Measurements from ENCODE around the gene TRAF3IP1. TPM values are rescaled to one million over a fixed set of nuclear protein-coding genes. Genes with fewer than 3 reads are reported as not detected.
"Not testable (repeated sequence)": the region's sequence is repeated elsewhere in the genome, so short reads cannot be mapped to it uniquely, and the experiment has no call there.

Gene TRAF3IP1
- polyA plus RNA-seq (2013, experiment 1 of 2): 13.8 TPM
- 14.5 TPM for polyA plus RNA-seq (2013, experiment 2 of 2)

- Histone ChIP-seq H3K14ac (ENCODE audit: low read length) (no peak within 1 kb of the TSS), H3K79me1 (ENCODE audit: low read depth, low read length) (peaks cover 4% of the 10 kb centered on the region), H3K23ac (ENCODE audit: low read depth, low read length, poor library complexity) (peak within 1 kb of the TSS; percentile 71), H2AK5ac (ENCODE audit: low read depth, low read length) (peak within 1 kb of the TSS; percentile 47), H3K27ac (replicated peaks; ENCODE audit: low read length) (no peak within 1 kb of the TSS), H2BK12ac (ENCODE audit: low read length) (no peak within 1 kb of the TSS), H3K9me3 (replicated peaks in 1 of 2; ENCODE audit: control insufficient read depth in 2 of 2, insufficient read depth in 1 of 2, low read depth in 1 of 2, low read length in 2 of 2) (peaks cover 0 to 4% of the 10 kb centered on the region in 2 donors), H2BK15ac (ENCODE audit: low read length) (no peak within 1 kb of the TSS), H3K27me3 (ENCODE audit: control insufficient read depth in 3 of 3, insufficient read depth in 3 of 3, low read depth in 1 of 3, low read length in 3 of 3) (no peaks in the 10 kb centered on the region), H2BK120ac (ENCODE audit: low read depth, low read length) (no peak within 1 kb of the TSS), H3K9ac (ENCODE audit: low read depth, low read length, poor library complexity) (peak within 1 kb of the TSS; percentile 90), H3K4me1 (ENCODE audit: control insufficient read depth in 2 of 2, insufficient read depth in 1 of 2, low read depth in 1 of 2, low read length in 2 of 2) (peaks cover 7 to 10% of the 10 kb centered on the region in 2 donors), H3K18ac (ENCODE audit: low read length) (peak within 1 kb of the TSS; percentile 91), H4K8ac (ENCODE audit: low read depth, low read length) (no peak within 1 kb of the TSS), H3K36me3 (replicated peaks in 1 of 2; ENCODE audit: control insufficient read depth in 2 of 2, insufficient read depth in 2 of 2, low read length in 2 of 2) (peaks cover 5 to 6% of the 10 kb centered on the region in 2 donors), H3K4me3 (ENCODE audit: low read length in 2 of 2) (peak within 1 kb of the TSS; percentile 77 to 94), H2AFZ (ENCODE audit: low read length) (peak within 1 kb of the TSS; percentile 91), H3K4ac (ENCODE audit: low read length) (no peak within 1 kb of the TSS), H3K4me2 (ENCODE audit: insufficient read depth, low read length, poor library complexity, severe bottlenecking) (peak within 1 kb of the TSS; percentile 86), H2BK5ac (ENCODE audit: low read length) (peak within 1 kb of the TSS; percentile 73), H4K91ac (ENCODE audit: low read depth, low read length, poor library complexity) (no peak within 1 kb of the TSS)
- peak; percentile 96 for DNase-seq (ENCODE audit: low spot score)
- no CpG with 5 or more reads among the region's 58 CpGs for WGBS, 2 donors (ENCODE audit: extremely low coverage in 2 of 2, insufficient read length in 2 of 2, insufficient replicate concordance in 1 of 2)
Measured at GRCh38 chr2:238320246-238320647, at the start of gene TRAF3IP1. Gene TRAF3IP1, plus strand, starts transcription at chr2:238320518. Its CDS starts 145 bp downstream, at chr2:238320663.

DNA sequence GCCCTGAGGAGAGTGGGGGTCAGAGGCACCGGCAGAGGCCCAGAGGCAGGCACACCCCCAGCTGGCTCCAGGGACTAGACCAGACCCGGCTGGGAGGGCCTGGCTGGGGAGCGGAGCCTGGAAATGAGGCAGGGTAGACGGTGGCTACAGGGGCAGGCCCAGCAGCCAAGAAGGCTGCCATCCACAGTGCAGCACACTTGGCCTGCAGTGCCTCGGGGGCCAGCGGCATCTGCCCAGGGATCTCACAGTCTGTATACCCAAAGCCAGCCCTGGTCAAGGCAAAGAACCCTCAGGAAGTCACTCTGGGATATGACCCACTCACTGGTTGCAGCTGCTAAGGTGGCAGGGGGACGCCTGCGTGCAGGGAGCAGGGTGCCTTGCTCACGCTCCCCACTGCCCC, 49.7 kb upstream of the TRAF3IP1 start:
- H3K36me3 ChIP-seq (replicated peaks in 1 of 2; ENCODE audit: control insufficient read depth in 2 of 2, insufficient read depth in 2 of 2, low read length in 2 of 2): peaks cover 17 to 60% of the 10 kb centered on the region in 2 donors
- peak overlapping the region; percentile 68 for H3K9ac ChIP-seq (ENCODE audit: low read depth, low read length, poor library complexity)
- no peak overlapping the region for H2BK15ac ChIP-seq (ENCODE audit: low read length)
- no peaks in the 10 kb centered on the region for H3K4me1 ChIP-seq (ENCODE audit: control insufficient read depth in 2 of 2, insufficient read depth in 1 of 2, low read depth in 1 of 2, low read length in 2 of 2)
- H3K4ac ChIP-seq (ENCODE audit: low read length): no peak overlapping the region
- H3K18ac ChIP-seq (ENCODE audit: low read length): no peak overlapping the region
- DNase-seq (ENCODE audit: low spot score): no peak
- no peak overlapping the region for H3K4me3 ChIP-seq (ENCODE audit: low read length in 2 of 2)
- H2AFZ ChIP-seq (ENCODE audit: low read length): no peak overlapping the region
- no peak overlapping the region for H4K8ac ChIP-seq (ENCODE audit: low read depth, low read length)
- no peak overlapping the region for H3K27ac ChIP-seq (replicated peaks; ENCODE audit: low read length)
- no CpG with 5 or more reads among the region's 9 CpGs for WGBS, 2 donors (ENCODE audit: extremely low coverage in 2 of 2, insufficient read length in 2 of 2, insufficient replicate concordance in 1 of 2)
- H2BK120ac ChIP-seq (ENCODE audit: low read depth, low read length): no peak overlapping the region
- no peak overlapping the region for H3K4me2 ChIP-seq (ENCODE audit: insufficient read depth, low read length, poor library complexity, severe bottlenecking)
- H2BK5ac ChIP-seq (ENCODE audit: low read length): no peak overlapping the region
- H3K27me3 ChIP-seq (ENCODE audit: control insufficient read depth in 3 of 3, insufficient read depth in 3 of 3, low read depth in 1 of 3, low read length in 3 of 3): no peaks in the 10 kb centered on the region
- H2AK5ac ChIP-seq (ENCODE audit: low read depth, low read length): no peak overlapping the region
- H3K23ac ChIP-seq (ENCODE audit: low read depth, low read length, poor library complexity): no peak overlapping the region
- H3K14ac ChIP-seq (ENCODE audit: low read length): no peak overlapping the region
- no peak overlapping the region for H2BK12ac ChIP-seq (ENCODE audit: low read length)
- no peaks in the 10 kb centered on the region for H3K9me3 ChIP-seq (replicated peaks in 1 of 2; ENCODE audit: control insufficient read depth in 2 of 2, insufficient read depth in 1 of 2, low read depth in 1 of 2, low read length in 2 of 2)
- H3K79me1 ChIP-seq (ENCODE audit: low read depth, low read length): no peaks in the 10 kb centered on the region
- no peak overlapping the region for H4K91ac ChIP-seq (ENCODE audit: low read depth, low read length, poor library complexity)

- H2BK120ac ChIP-seq (ENCODE audit: low read depth, low read length): no peak overlapping the region
- H3K9me3 ChIP-seq (replicated peaks in 1 of 2; ENCODE audit: control insufficient read depth in 2 of 2, insufficient read depth in 1 of 2, low read depth in 1 of 2, low read length in 2 of 2): no peaks in the 10 kb centered on the region
- H3K4ac ChIP-seq (ENCODE audit: low read length): no peak overlapping the region
- H3K4me2 ChIP-seq (ENCODE audit: insufficient read depth, low read length, poor library complexity, severe bottlenecking): no peak overlapping the region
- H3K4me1 ChIP-seq (ENCODE audit: control insufficient read depth in 2 of 2, insufficient read depth in 1 of 2, low read depth in 1 of 2, low read length in 2 of 2): no peaks in the 10 kb centered on the region
- H2AK5ac ChIP-seq (ENCODE audit: low read depth, low read length): no peak overlapping the region
- H2AFZ ChIP-seq (ENCODE audit: low read length): no peak overlapping the region
- peaks cover 17 to 63% of the 10 kb centered on the region in 2 donors for H3K36me3 ChIP-seq (replicated peaks in 1 of 2; ENCODE audit: control insufficient read depth in 2 of 2, insufficient read depth in 2 of 2, low read length in 2 of 2)
- H3K14ac ChIP-seq (ENCODE audit: low read length): no peak overlapping the region
- no peak for DNase-seq (ENCODE audit: low spot score)
- no peak overlapping the region for H2BK12ac ChIP-seq (ENCODE audit: low read length)
- H3K4me3 ChIP-seq (ENCODE audit: low read length in 2 of 2): no peak overlapping the region
- no peaks in the 10 kb centered on the region for H3K27me3 ChIP-seq (ENCODE audit: control insufficient read depth in 3 of 3, insufficient read depth in 3 of 3, low read depth in 1 of 3, low read length in 3 of 3)
- H3K79me1 ChIP-seq (ENCODE audit: low read depth, low read length): no peaks in the 10 kb centered on the region
- no peak overlapping the region for H4K8ac ChIP-seq (ENCODE audit: low read depth, low read length)
- no peak overlapping the region for H3K18ac ChIP-seq (ENCODE audit: low read length)
- H2BK15ac ChIP-seq (ENCODE audit: low read length): no peak overlapping the region
- no peak overlapping the region for H4K91ac ChIP-seq (ENCODE audit: low read depth, low read length, poor library complexity)
- H3K23ac ChIP-seq (ENCODE audit: low read depth, low read length, poor library complexity): no peak overlapping the region
- no peak overlapping the region for H2BK5ac ChIP-seq (ENCODE audit: low read length)
- no peak overlapping the region for H3K9ac ChIP-seq (ENCODE audit: low read depth, low read length, poor library complexity)
- H3K27ac ChIP-seq (replicated peaks; ENCODE audit: low read length): no peak overlapping the region
- no CpG with 5 or more reads among the region's 13 CpGs for WGBS, 2 donors (ENCODE audit: extremely low coverage in 2 of 2, insufficient read length in 2 of 2, insufficient replicate concordance in 1 of 2)
Measured at GRCh38 chr2:238271061-238271554, 49.2 kb upstream of the TRAF3IP1 start.

DNA sequence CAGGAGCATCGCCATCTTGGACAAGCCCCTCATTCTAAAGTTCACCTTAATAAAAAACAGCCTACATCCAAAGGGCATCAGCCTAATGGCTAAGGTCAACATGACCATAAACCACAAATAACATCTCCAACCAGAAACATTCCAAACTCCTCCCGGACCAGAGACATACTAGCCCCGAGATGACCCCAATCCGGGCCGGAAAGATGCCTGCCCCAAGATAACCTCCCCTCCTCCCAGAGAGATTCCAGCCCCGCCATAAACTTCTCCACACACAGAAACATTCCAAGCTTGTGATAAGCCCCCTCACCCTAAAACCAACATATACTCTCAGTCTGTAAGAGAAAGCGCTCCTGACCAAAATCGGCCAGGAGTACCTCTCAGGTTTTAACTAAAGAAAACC, 48.6 kb upstream of the TRAF3IP1 start:
- no CpG with 5 or more reads among the region's 8 CpGs for WGBS, 2 donors (ENCODE audit: extremely low coverage in 2 of 2, insufficient read length in 2 of 2, insufficient replicate concordance in 1 of 2)
- not testable (repeated sequence) for H3K14ac ChIP-seq (ENCODE audit: low read length); H3K9me3 ChIP-seq (replicated peaks in 1 of 2; ENCODE audit: control insufficient read depth in 2 of 2, insufficient read depth in 1 of 2, low read depth in 1 of 2, low read length in 2 of 2); H2AK5ac ChIP-seq (ENCODE audit: low read depth, low read length); H3K4me1 ChIP-seq (ENCODE audit: control insufficient read depth in 2 of 2, insufficient read depth in 1 of 2, low read depth in 1 of 2, low read length in 2 of 2); H3K27me3 ChIP-seq (ENCODE audit: control insufficient read depth in 3 of 3, insufficient read depth in 3 of 3, low read depth in 1 of 3, low read length in 3 of 3); H3K4me2 ChIP-seq (ENCODE audit: insufficient read depth, low read length, poor library complexity, severe bottlenecking); H2BK12ac ChIP-seq (ENCODE audit: low read length); H3K9ac ChIP-seq (ENCODE audit: low read depth, low read length, poor library complexity); H4K8ac ChIP-seq (ENCODE audit: low read depth, low read length); H3K18ac ChIP-seq (ENCODE audit: low read length); H2BK15ac ChIP-seq (ENCODE audit: low read length); H2BK120ac ChIP-seq (ENCODE audit: low read depth, low read length); H4K91ac ChIP-seq (ENCODE audit: low read depth, low read length, poor library complexity); H3K23ac ChIP-seq (ENCODE audit: low read depth, low read length, poor library complexity); H3K79me1 ChIP-seq (ENCODE audit: low read depth, low read length); H2BK5ac ChIP-seq (ENCODE audit: low read length); H3K27ac ChIP-seq (replicated peaks; ENCODE audit: low read length); H2AFZ ChIP-seq (ENCODE audit: low read length); H3K4me3 ChIP-seq (ENCODE audit: low read length in 2 of 2); DNase-seq (ENCODE audit: low spot score); H3K4ac ChIP-seq (ENCODE audit: low read length)
- H3K36me3 ChIP-seq (replicated peaks in 1 of 2; ENCODE audit: control insufficient read depth in 2 of 2, insufficient read depth in 2 of 2, low read length in 2 of 2): peaks cover 19 to 69% of the 10 kb centered on the region in 2 donors

All from neuronal stem cell (in vitro differentiated cells).